ENCODE measurements around the gene WT1.

WT1 gene

DNA sequence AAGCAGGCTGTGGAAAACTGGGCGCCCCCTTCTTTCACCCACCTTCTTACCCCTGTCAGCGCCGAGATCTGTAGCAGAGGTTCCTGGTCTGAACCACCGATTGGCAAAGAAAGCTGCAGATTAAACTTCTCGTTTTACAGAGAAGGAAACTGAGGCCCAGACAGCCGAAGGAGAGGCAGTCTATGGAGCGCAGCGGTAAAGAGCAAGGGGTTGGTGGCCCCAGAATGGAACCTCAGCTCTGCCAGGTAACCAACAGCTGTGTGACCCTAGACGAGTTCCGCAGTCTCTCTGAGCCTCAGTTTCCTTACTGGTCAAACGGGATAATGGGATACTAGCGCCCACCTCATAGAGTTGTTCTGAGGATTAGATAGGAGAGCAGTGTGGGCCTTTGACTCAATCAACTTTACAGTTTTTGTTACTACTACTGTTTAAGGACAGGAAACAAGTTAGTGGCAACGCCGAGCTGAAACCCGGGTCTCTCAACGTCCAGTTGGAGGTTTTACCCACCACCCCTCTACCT, 3.1 kb upstream of the WT1 start:
- no peak for DNase-seq

- no peak for DNase-seq
Observed at GRCh38 chr11:32437495-32438345, 2.4 kb upstream of the WT1 start.

DNA sequence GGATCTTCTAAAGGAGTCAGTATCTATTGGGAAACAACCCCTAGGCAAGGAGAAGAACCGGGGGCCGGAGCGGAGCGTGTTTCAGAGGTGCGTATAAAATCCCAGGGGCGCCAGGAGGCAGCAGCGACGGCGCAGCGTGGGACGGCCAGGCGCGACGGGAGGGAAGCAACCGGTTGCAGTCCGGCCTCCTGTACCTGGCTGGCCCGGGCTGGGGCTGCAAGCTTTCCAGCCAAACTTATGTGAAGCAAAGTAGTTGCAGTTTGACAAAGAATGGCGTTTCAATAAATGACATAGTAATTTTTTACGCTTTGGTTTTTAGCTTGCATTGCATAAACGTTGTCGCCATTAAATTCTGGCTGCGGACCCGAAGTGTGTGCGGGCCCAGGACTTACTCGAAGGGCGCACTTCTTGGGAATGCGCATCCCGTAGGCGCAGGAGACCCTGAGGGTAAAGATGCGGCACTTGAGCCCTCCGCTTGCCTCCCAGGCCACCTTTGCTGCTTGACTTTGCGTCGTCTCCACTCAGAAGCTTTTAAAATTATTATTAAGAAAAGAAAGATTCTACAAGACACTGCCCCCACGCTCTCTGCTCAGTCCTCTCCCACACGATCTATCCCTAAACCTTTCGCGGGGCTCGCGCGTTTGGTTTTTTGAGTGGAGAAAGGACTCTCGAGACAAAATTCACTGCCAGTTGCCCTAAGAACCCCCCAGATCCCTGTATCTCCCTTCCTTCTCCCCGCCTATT, 1.6 kb upstream of the WT1 start:
- no peak for DNase-seq

GRCh38 chr11:32435942-32436750, 807 bp upstream of the WT1 start:
- DNase-seq: no peak

- no peak for DNase-seq
Observed at GRCh38 chr11:32435152-32435480, 223 bp downstream of the WT1 start.

- no peak for DNase-seq
Observed at GRCh38 chr11:32434356-32435151, 785 bp downstream of the WT1 start.

DNA sequence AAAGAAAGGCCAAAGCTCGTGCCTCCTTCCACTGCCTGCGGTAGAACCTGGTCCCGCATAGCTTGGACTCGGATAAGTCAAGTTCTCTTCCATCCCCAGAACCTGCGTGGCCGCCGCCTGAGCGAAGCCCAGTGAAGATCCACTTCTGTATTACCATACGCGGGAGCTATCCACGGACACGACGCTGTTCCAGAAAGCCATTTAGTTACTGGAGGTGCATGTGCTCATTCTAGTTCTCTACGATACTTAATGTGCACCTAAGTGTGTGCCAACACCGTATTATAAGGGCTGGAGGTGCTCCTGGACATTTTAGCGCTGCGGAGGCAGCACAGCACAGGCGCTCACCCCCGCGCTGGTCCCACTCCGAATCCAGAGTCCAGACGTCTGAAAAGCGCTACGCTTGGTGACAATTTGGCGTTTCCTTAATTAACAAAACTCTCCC, 1.4 kb downstream of the WT1 start:
- DNase-seq: no peak

DNA sequence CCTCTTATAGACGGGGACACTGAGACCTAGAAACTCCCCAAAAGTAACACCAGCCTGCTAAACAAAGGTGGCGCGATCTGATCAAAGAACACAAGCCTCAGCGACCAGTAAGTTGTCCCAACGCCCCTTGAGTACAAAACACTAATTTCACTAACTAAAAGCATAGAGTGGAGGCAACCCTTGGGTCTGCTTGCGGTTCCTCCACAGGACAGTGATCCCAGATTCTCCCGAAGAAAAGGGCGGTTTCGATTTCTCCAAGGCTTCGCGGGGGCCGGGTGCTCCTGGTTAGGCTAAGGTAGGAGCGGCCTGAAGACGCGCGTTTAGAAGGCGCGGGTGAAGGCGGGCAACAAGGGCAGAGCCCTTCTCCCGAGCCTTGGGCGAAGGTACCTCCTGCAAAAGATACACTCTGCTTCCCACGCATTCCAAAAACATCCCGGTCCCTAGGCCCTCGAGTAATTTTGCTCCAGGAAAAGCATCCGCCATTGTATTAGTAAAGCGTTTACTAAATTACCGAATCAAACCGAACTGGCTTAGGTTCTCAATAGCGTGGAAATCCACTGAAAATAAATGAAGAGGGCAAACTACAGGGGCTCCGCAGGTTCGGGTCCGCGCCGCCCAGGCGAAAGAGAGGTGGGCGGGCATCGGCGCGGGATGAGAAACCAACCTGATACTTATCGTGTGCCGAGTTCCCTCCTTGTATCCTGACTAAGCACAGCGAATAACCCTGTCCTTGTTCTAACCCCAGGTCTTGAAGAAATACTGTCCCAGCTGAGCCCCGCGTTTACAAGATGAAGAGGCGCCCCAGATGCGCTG, 2.0 kb downstream of the WT1 start:
- DNase-seq: no peak

GRCh38 chr11:32432565-32432964, 2.8 kb downstream of the WT1 start:
- DNase-seq: no peak

DNA sequence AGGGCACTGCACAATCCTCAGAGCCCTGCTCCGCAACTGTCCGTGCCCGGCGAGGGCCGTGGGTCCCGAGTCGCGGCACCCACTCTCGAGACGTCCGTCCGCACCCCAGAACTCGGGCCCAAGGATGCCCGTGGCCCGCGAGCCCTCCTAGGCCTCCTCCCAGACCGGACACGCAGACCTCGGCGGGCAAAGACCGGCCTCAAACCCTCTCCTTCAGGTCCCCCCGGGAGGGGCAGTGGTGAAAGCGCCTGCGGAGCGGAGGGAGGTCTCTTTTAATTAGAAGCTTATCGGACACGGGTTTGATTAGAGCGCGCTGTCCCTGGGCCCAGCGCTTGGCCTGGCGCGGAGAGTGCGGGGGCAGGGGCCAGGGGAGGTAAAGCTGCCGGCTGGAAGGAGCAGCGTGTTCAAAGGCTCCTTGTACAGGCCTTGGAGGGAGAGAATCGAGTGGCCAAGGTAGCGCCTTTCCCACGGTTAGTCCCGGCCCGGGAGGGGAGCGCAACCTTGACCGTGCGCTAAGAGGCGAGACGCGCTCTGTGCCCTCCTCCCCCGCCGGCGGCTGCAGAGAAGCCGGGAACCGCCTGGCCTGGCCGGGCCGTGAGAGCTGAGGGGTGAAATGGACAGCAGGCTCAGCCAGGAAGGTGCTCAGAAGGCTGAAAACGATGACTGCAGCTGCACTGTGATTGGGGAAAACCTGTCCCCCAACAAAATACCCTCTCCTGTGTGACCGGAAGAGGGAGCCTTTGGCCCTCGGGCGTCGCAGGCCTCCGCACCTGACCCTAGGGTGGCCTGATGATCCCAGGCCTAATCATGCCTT, 4.6 kb downstream of the WT1 start:
- no peak for DNase-seq

DNA sequence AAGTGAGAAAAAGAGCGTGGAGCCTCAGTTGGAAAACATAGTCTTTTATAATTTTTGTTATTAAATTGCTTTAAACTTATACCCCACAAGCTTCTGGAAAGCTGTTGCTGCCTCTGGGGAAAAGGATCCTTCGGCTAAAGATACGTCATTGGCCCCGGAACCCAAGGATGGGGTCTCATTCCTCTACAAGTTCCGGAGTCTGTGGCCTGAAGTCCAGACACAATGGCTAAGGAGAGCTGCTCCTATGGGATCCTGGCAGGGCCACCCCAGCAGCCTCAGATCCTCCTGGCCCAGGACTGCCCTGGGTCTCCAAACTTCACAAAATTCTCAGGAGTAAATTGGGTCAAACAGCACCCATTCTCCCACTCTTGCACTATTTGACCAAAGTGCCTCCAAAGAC, 5.9 kb downstream of the WT1 start:
- no peak for DNase-seq

DNA sequence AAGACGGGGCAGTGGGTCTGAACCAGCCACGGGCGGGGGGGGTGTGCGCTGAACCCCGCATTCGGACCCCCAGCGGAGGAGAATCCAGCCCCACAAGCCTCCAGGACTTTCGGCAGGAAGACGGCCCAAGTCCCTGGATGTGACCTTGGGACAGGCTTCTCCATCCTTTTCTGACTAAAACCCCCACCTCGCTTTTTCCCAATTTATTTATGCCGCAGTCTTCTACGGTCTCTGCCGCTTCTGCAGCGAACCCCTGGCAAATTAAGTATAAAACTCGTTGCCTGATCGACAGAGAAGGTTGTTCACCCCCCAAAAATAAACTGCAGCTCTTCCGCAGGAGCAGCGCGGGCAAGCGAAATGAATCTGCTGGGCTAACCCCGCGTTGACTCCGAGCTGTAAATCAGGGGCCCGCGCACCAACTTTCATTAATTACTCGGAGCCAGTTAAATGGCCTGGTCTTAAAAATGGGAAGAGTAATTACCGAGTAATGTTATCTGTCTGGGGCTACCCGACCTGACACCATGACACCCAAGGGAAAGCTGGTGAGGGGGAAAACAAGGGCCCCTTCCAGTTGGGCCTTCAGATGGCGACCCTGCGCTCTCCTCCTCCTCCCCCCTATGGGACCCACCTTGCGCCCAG, 6.6 kb downstream of the WT1 start:
- DNase-seq: no peak

GRCh38 chr11:32427935-32428664, 7.2 kb downstream of the WT1 start:
- DNase-seq: no peak

- no peak for DNase-seq
Observed at GRCh38 chr11:32427616-32427934, 7.8 kb downstream of the WT1 start.

- DNase-seq: no peak
Observed at GRCh38 chr11:32426819-32427615, 8.3 kb downstream of the WT1 start.

- DNase-seq: no peak
Observed at GRCh38 chr11:32426192-32426591, 9.1 kb downstream of the WT1 start.

DNA sequence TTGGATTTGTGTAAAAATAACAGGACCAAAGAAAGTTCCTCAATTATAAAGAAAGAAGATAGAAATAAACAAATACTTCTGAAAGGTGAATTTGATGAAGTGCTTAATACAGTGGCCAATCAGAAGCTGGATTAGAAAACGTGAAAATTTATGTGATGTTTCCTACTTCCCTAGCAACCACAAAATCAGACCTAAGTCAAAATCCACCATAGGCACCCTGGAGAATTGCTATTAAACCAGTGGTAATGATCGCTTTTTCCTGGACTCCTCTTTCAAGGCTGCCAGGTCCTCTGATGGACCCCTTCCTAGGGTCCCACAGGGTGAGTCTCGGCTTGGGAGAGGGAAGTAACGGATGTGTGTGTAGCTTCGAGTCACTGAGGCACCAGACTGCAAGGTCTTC, 9.6 kb downstream of the WT1 start:
- no peak for DNase-seq

DNA sequence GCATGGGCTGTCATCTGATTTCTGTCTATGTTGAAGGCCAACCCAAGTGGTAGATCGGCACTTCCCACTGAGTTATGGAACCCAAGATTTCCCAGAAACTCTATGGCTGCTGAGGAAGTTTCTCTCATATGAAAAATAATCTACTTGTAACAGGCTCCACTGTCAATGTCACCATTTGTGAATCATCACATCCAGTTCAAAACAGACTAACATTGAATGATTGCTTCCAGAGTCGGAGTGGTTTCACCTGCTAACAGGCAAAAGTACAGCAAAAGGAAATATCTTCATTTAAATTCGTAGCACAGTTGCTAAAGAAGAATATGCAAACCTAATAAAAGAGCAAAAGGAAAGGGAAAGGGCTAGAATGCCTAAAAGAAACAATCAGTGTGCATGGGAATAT, 12.8 kb downstream of the WT1 start:
- DNase-seq: no peak

- DNase-seq: no peak
Observed at GRCh38 chr11:32421992-32422391, 13.3 kb downstream of the WT1 start.

All from stimulated activated CD4-positive, alpha-beta T cell treated with anti-CD3 and anti-CD28 coated beads, Interleukin-2, amount 100 ng/mL, for 24 hours (primary cell).